ENCODE results near the gene INPP5E.

INPP5E gene

GRCh38 chr9:136439481-136440408, at the start of gene INPP5E:
TSS of gene INPP5E (minus strand) at chr9:136439845. CDS start at chr9:136439419, 426 bp downstream.
- Histone ChIP-seq H3F3A (ENCODE audit: control insufficient read depth, insufficient read depth) (peaks cover 9% of the 10 kb centered on the region; the same call in 1 of the 2 replicates), H3K36me3 (ENCODE audit: control insufficient read depth, low read length) (peaks cover 47% of the 10 kb centered on the region), H3K9me3 (ENCODE audit: control insufficient read depth, insufficient read depth, low read length) (no peaks in the 10 kb centered on the region), H3K4me3 (ENCODE audit: low read length) (peak within 1 kb of the TSS; percentile 94), H3K4me1 (ENCODE audit: control insufficient read depth, low read length) (peaks cover 27% of the 10 kb centered on the region), H3K4me2 (ENCODE audit: low read length) (peak within 1 kb of the TSS; percentile 83), H3K27me3 (ENCODE audit: control insufficient read depth, low read length) (no peaks in the 10 kb centered on the region), H3K27ac (ENCODE audit: low read depth, low read length) (peak within 1 kb of the TSS; percentile 30), H3K9me2 (replicated peaks; ENCODE audit: control insufficient read depth, low read length) (no peaks in the 10 kb centered on the region), H4K20me1 (ENCODE audit: control insufficient read depth, insufficient read depth, low read depth, low read length) (peaks cover 18% of the 10 kb centered on the region; the same call in 1 of the 2 replicates), H3K79me2 (ENCODE audit: control insufficient read depth, low read length) (peaks cover 48% of the 10 kb centered on the region)
- TF ChIP-seq CTCF (IDR thresholded peaks at IDR 0.05; ENCODE audit: low read depth, low read length, poor library complexity, severe bottlenecking) (no peak), EZH2phosphoT487 (IDR thresholded peaks at IDR 0.05; ENCODE audit: borderline replicate concordance, low read length) (no peak)

- H3K9me2 ChIP-seq (replicated peaks; ENCODE audit: control insufficient read depth, low read length) = no peaks in the 10 kb centered on the region
- no peaks in the 10 kb centered on the region for H3K9me3 ChIP-seq (ENCODE audit: control insufficient read depth, insufficient read depth, low read length)
- no peaks in the 10 kb centered on the region for H3K79me2 ChIP-seq (ENCODE audit: control insufficient read depth, low read length)
- H3K4me2 ChIP-seq (ENCODE audit: low read length) = no peak overlapping the region
- H3K36me3 ChIP-seq (ENCODE audit: control insufficient read depth, low read length) = no peaks in the 10 kb centered on the region
- no peak overlapping the region for H3K27ac ChIP-seq (ENCODE audit: low read depth, low read length)
- H4K20me1 ChIP-seq (ENCODE audit: control insufficient read depth, insufficient read depth, low read depth, low read length) = peaks cover 5% of the 10 kb centered on the region; the same call in 1 of the 2 replicates
- peaks cover 13% of the 10 kb centered on the region for H3K4me1 ChIP-seq (ENCODE audit: control insufficient read depth, low read length)
- H3F3A ChIP-seq (ENCODE audit: control insufficient read depth, insufficient read depth) = no peaks in the 10 kb centered on the region
- no peak overlapping the region for H3K4me3 ChIP-seq (ENCODE audit: low read length)
- H3K27me3 ChIP-seq (ENCODE audit: control insufficient read depth, low read length) = no peaks in the 10 kb centered on the region
- TF ChIP-seq EZH2phosphoT487 (IDR thresholded peaks at IDR 0.05; ENCODE audit: borderline replicate concordance, low read length) (no peak), CTCF (IDR thresholded peaks at IDR 0.05; ENCODE audit: low read depth, low read length, poor library complexity, severe bottlenecking) (peak; percentile 98)
These were observed 48.9 kb upstream of the INPP5E start for GRCh38 chr9:136488247-136489214.

GRCh38 chr9:136487672-136488071, 48.0 kb upstream of the INPP5E start:
- Histone ChIP-seq H3K4me2 (ENCODE audit: low read length) (no peak overlapping the region), H3K36me3 (ENCODE audit: control insufficient read depth, low read length) (peaks cover 1% of the 10 kb centered on the region), H3K4me3 (ENCODE audit: low read length) (no peak overlapping the region), H3K27me3 (ENCODE audit: control insufficient read depth, low read length) (no peaks in the 10 kb centered on the region), H3K79me2 (ENCODE audit: control insufficient read depth, low read length) (peaks cover 2% of the 10 kb centered on the region), H3K9me3 (ENCODE audit: control insufficient read depth, insufficient read depth, low read length) (no peaks in the 10 kb centered on the region), H4K20me1 (ENCODE audit: control insufficient read depth, insufficient read depth, low read depth, low read length) (peaks cover 5% of the 10 kb centered on the region; the same call in 1 of the 2 replicates), H3K27ac (ENCODE audit: low read depth, low read length) (no peak overlapping the region), H3K9me2 (replicated peaks; ENCODE audit: control insufficient read depth, low read length) (no peaks in the 10 kb centered on the region), H3F3A (ENCODE audit: control insufficient read depth, insufficient read depth) (no peaks in the 10 kb centered on the region), H3K4me1 (ENCODE audit: control insufficient read depth, low read length) (peaks cover 13% of the 10 kb centered on the region)
- TF ChIP-seq EZH2phosphoT487 (IDR thresholded peaks at IDR 0.05; ENCODE audit: borderline replicate concordance, low read length) (no peak), CTCF (IDR thresholded peaks at IDR 0.05; ENCODE audit: low read depth, low read length, poor library complexity, severe bottlenecking) (no peak)
